ENCODE measurements around the gene KRTAP12-1.

KRTAP12-1 gene

GRCh38 chr21:44711327-44712202 is 29.6 kb upstream of the KRTAP12-1 start, which contains the start of gene TSPEAR:
Gene TSPEAR, minus strand, starts transcription at chr21:44711572. Its CDS starts 58 bp downstream, at chr21:44711514.
- DNase-seq (ENCODE audit: low read depth): no peak

GRCh38 chr21:44710756-44711326 is 28.9 kb upstream of the KRTAP12-1 start:
- no peak for DNase-seq (ENCODE audit: low read depth)

- no peak for DNase-seq (ENCODE audit: low read depth)
Observed at GRCh38 chr21:44710294-44710665, 28.3 kb upstream of the KRTAP12-1 start.

GRCh38 chr21:44709426-44710293 is 27.7 kb upstream of the KRTAP12-1 start:
- no peak for DNase-seq (ENCODE audit: low read depth)

- no peak for DNase-seq (ENCODE audit: low read depth)
Observed at GRCh38 chr21:44708866-44709425, 27.0 kb upstream of the KRTAP12-1 start.

- DNase-seq (ENCODE audit: low read depth): no peak
Observed at GRCh38 chr21:44708213-44708865, 26.4 kb upstream of the KRTAP12-1 start.

- no peak for DNase-seq (ENCODE audit: low read depth)
Observed at GRCh38 chr21:44706706-44707581, 25.0 kb upstream of the KRTAP12-1 start.

- no peak for DNase-seq (ENCODE audit: low read depth)
Observed at GRCh38 chr21:44706026-44706705, 24.2 kb upstream of the KRTAP12-1 start.

- no peak for DNase-seq (ENCODE audit: low read depth)
Observed at GRCh38 chr21:44704636-44705001, 22.7 kb upstream of the KRTAP12-1 start.

GRCh38 chr21:44703731-44704635 is 22.0 kb upstream of the KRTAP12-1 start:
- no peak for DNase-seq (ENCODE audit: low read depth)

GRCh38 chr21:44702973-44703730 is 21.2 kb upstream of the KRTAP12-1 start:
- no peak for DNase-seq (ENCODE audit: low read depth)

- no peak for DNase-seq (ENCODE audit: low read depth)
Observed at GRCh38 chr21:44702111-44702972, 20.4 kb upstream of the KRTAP12-1 start.

GRCh38 chr21:44701541-44701940 is 19.6 kb upstream of the KRTAP12-1 start:
- DNase-seq (ENCODE audit: low read depth): no peak

- DNase-seq (ENCODE audit: low read depth): no peak
Observed at GRCh38 chr21:44701023-44701400, 19.0 kb upstream of the KRTAP12-1 start.

GRCh38 chr21:44700101-44701022 is 18.4 kb upstream of the KRTAP12-1 start:
- DNase-seq (ENCODE audit: low read depth): no peak

GRCh38 chr21:44699502-44700001 is 17.6 kb upstream of the KRTAP12-1 start:
- DNase-seq (ENCODE audit: low read depth): no peak
